SK-N-SH treated with all-trans-retinoic acid at 6 μM for 48 hours (cell line): Measurements from ENCODE around the gene VGF.

Experiments
- ATAC-seq: fragments of 200-7000 bp; cut with Tn5 transposase; 3 replicates; pipeline ENCODE4 v1.9.1; 2020; ENCODE audit warnings: mild to moderate bottlenecking, moderate library complexity
- ARNTL ChIP-seq: fragments of 450-650 bp; formaldehyde crosslinking; IDR thresholded peaks from 2 replicates; pipeline ENCODE4 v1.5.0; 2020; ENCODE audit warnings: low read depth, mild to moderate bottlenecking, moderate library complexity, borderline replicate concordance
- BACH2 ChIP-seq: fragments of 250-450 bp; sonication (Bioruptor Pico); IDR thresholded peaks from 2 replicates; pipeline ENCODE4 v1.9.0; 2021; ENCODE audit warnings: mild to moderate bottlenecking, borderline replicate concordance
- CREB5 ChIP-seq: fragments of 250-450 bp; sonication (Bioruptor Pico); IDR thresholded peaks from 2 replicates; pipeline ENCODE4 v1.5.1; 2020; ENCODE audit warnings: low read depth, mild to moderate bottlenecking, moderate library complexity
- CSDC2 ChIP-seq: fragments of 250-450 bp; sonication (Bioruptor Pico); IDR thresholded peaks from 2 replicates; pipeline ENCODE4 v1.5.0; 2020; ENCODE audit warnings: mild to moderate bottlenecking, moderate library complexity
- ESRRG ChIP-seq: fragments of 250-450 bp; sonication (Bioruptor Pico); IDR thresholded peaks from 2 replicates; pipeline ENCODE4 v1.6.1; 2021; ENCODE audit warnings: mild to moderate bottlenecking
- GLIS3 ChIP-seq: fragments of 250-450 bp; sonication (Bioruptor Pico); IDR thresholded peaks from 2 replicates; pipeline ENCODE4 v1.5.0; 2020; ENCODE audit warnings: mild to moderate bottlenecking, moderate library complexity
- ISL1 ChIP-seq: fragments of 250-450 bp; sonication (Bioruptor Pico); IDR thresholded peaks from 2 replicates; pipeline ENCODE4 v2.1.2; 2022; ENCODE audit warnings: mild to moderate bottlenecking, moderate library complexity
- OSR1 ChIP-seq: fragments of 250-450 bp; sonication (Bioruptor Pico); IDR thresholded peaks from 2 replicates; pipeline ENCODE4 v1.8.0; 2022; ENCODE audit warnings: moderate library complexity, mild to moderate bottlenecking, inconsistent platforms
- PPARA ChIP-seq: fragments of 250-450 bp; sonication (Bioruptor Pico); IDR thresholded peaks from 2 replicates; pipeline ENCODE4 v1.5.0; 2020; ENCODE audit warnings: mild to moderate bottlenecking, borderline replicate concordance
- RARB ChIP-seq: fragments of 250-450 bp; sonication (Bioruptor Pico); IDR thresholded peaks from 2 replicates; pipeline ENCODE4 v1.8.0; 2021; ENCODE audit warnings: mild to moderate bottlenecking, moderate library complexity
- SNAI2 ChIP-seq: fragments of 250-450 bp; sonication (Bioruptor Pico); IDR thresholded peaks from 2 replicates; pipeline ENCODE4 v1.5.0; 2020; ENCODE audit warnings: mild to moderate bottlenecking, moderate library complexity
- TCF4 ChIP-seq: fragments of 250-450 bp; sonication (Bioruptor Pico); IDR thresholded peaks from 2 replicates; pipeline ENCODE4 v1.8.0; 2021; ENCODE audit warnings: mild to moderate bottlenecking, moderate library complexity, borderline replicate concordance
- TOX ChIP-seq: fragments of 250-450 bp; sonication (Bioruptor Pico); IDR thresholded peaks from 2 replicates; pipeline ENCODE4 v1.8.0; 2021; ENCODE audit warnings: mild to moderate bottlenecking, moderate library complexity, borderline replicate concordance
- ZC3H10 ChIP-seq: fragments of 250-450 bp; sonication (Bioruptor Pico); IDR thresholded peaks from 2 replicates; pipeline ENCODE4 v1.5.1; 2021; ENCODE audit warnings: mild to moderate bottlenecking, moderate library complexity
- ZFP3 ChIP-seq: fragments of 250-450 bp; sonication (Bioruptor Pico); IDR thresholded peaks from 2 replicates; pipeline ENCODE4 v1.5.0; 2020; ENCODE audit warnings: mild to moderate bottlenecking, moderate library complexity
- ZFP30 ChIP-seq: fragments of 450-650 bp; formaldehyde crosslinking; IDR thresholded peaks from 2 replicates; pipeline ENCODE4 v1.5.0; 2022; ENCODE audit warnings: mild to moderate bottlenecking, moderate library complexity
- ZNF70 ChIP-seq: fragments of 450-650 bp; formaldehyde crosslinking; IDR thresholded peaks from 2 replicates; pipeline ENCODE4 v1.5.0; 2020; ENCODE audit warnings: mild to moderate bottlenecking, moderate library complexity
- ZNF8 ChIP-seq: fragments of 450-650 bp; formaldehyde crosslinking; IDR thresholded peaks from 2 replicates; pipeline ENCODE4 v1.5.0; 2020; ENCODE audit warnings: mild to moderate bottlenecking, moderate library complexity
- TF ChIP-seq, protein P1 (sequence below): fragments of 250-450 bp; sonication (Bioruptor Pico); IDR thresholded peaks from 2 replicates; pipeline ENCODE4 v1.5.1; 2021; ENCODE audit warnings: mild to moderate bottlenecking, moderate library complexity
- TF ChIP-seq, protein P2 (sequence below): fragments of 250-450 bp; sonication (Bioruptor Pico); IDR thresholded peaks from 2 replicates; pipeline ENCODE4 v1.8.0; 2021; ENCODE audit warnings: low read depth, mild to moderate bottlenecking, moderate library complexity, borderline replicate concordance
- TF ChIP-seq, protein P3 (sequence below): fragments of 250-450 bp; sonication (Bioruptor Pico); IDR thresholded peaks from 2 replicates; pipeline ENCODE4 v1.8.0; 2020; ENCODE audit warnings: mild to moderate bottlenecking, moderate library complexity, borderline replicate concordance

VGF gene

GRCh38 chr7:101151908-101152651 is 13.3 kb downstream of the VGF start (continued):
- TF ChIP-seq, protein P1, sequence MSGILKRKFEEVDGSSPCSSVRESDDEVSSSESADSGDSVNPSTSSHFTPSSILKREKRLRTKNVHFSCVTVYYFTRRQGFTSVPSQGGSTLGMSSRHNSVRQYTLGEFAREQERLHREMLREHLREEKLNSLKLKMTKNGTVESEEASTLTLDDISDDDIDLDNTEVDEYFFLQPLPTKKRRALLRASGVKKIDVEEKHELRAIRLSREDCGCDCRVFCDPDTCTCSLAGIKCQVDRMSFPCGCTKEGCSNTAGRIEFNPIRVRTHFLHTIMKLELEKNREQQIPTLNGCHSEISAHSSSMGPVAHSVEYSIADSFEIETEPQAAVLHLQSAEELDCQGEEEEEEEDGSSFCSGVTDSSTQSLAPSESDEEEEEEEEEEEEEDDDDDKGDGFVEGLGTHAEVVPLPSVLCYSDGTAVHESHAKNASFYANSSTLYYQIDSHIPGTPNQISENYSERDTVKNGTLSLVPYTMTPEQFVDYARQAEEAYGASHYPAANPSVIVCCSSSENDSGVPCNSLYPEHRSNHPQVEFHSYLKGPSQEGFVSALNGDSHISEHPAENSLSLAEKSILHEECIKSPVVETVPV (CRISPR knock-in tag), result no peak
- TF ChIP-seq, all 23 proteins: peak for 0

DNA sequence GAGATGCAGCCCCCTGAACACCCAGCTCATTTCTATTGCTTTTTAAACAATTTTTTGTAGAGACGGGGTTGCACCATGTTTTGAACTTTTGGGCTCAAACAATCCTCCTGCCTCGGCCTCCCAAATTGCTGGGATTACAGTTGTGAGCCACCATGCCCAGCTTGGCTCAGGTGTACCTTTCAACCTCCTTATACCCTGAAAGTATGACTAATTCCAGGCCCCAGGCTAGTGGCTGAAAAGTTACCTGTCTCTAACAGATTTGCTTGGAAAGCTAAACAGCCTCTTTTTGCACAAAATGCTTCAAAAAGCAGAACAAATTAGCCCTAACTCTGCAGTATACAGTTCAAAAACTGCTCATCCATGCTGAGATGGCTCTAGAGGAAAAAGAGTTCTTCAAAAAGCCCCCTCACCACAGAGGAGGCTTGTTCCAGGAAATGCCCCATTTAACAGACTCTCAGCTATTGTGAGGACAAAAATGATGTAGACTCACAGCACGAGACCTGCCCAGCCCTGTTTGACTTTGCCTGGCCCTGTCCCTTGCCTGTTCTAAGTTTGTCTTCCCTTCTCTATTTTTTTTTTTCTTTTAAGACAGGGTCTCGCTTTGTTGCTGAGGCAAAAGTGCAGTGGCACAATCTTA is 24.5 kb downstream of the VGF start:
- TF ChIP-seq TCF4 (CRISPR knock-in tag), result no peak
- TF ChIP-seq RARB (CRISPR knock-in tag), result no peak
- TF ChIP-seq ARNTL (CRISPR knock-in tag), result no peak
- TF ChIP-seq TOX (CRISPR knock-in tag), result no peak
- TF ChIP-seq SNAI2, result no peak
- TF ChIP-seq, all 23 proteins: peak for 0
- peak; percentile 5 for ATAC-seq

DNA sequence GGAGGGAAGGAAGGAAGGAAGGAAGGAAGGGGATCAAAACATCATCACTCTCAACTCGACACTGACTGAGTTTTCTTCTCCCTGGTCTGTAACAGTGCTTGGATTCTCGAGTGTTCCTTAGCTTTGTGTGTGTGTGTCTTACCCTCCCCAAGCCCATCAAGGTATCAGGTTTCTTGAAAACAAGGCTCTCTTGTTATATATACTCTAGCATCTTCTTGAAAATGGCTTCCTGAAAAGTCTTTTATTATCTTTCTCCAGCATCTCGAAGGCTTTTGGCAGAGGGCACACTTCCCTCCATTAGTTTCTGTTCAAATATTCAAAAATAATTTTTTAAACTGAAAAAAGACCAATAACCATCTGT is 25.1 kb downstream of the VGF start:
- TF ChIP-seq SNAI2 (no peak), ESRRG (CRISPR knock-in tag) (no peak), ZNF8 (CRISPR knock-in tag) (no peak), ARNTL (CRISPR knock-in tag) (no peak), CSDC2 (no peak), CREB5 (CRISPR knock-in tag) (no peak), GLIS3 (CRISPR knock-in tag) (no peak), BACH2 (CRISPR knock-in tag) (no peak), ISL1 (CRISPR knock-in tag) (no peak), ZC3H10 (CRISPR knock-in tag) (no peak), PPARA (CRISPR knock-in tag) (no peak), ZFP30 (no peak), ZNF70 (CRISPR knock-in tag) (no peak)
- TF ChIP-seq, protein P1 (CRISPR knock-in tag), result no peak
- TF ChIP-seq, protein P2, sequence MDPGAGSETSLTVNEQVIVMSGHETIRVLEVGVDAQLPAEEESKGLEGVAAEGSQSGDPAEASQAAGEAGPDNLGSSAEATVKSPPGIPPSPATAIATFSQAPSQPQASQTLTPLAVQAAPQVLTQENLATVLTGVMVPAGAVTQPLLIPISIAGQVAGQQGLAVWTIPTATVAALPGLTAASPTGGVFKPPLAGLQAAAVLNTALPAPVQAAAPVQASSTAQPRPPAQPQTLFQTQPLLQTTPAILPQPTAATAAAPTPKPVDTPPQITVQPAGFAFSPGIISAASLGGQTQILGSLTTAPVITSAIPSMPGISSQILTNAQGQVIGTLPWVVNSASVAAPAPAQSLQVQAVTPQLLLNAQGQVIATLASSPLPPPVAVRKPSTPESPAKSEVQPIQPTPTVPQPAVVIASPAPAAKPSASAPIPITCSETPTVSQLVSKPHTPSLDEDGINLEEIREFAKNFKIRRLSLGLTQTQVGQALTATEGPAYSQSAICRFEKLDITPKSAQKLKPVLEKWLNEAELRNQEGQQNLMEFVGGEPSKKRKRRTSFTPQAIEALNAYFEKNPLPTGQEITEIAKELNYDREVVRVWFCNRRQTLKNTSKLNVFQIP, result no peak
- TF ChIP-seq, protein P3, sequence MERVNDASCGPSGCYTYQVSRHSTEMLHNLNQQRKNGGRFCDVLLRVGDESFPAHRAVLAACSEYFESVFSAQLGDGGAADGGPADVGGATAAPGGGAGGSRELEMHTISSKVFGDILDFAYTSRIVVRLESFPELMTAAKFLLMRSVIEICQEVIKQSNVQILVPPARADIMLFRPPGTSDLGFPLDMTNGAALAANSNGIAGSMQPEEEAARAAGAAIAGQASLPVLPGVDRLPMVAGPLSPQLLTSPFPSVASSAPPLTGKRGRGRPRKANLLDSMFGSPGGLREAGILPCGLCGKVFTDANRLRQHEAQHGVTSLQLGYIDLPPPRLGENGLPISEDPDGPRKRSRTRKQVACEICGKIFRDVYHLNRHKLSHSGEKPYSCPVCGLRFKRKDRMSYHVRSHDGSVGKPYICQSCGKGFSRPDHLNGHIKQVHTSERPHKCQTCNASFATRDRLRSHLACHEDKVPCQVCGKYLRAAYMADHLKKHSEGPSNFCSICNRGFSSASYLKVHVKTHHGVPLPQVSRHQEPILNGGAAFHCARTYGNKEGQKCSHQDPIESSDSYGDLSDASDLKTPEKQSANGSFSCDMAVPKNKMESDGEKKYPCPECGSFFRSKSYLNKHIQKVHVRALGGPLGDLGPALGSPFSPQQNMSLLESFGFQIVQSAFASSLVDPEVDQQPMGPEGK, result no peak
- TF ChIP-seq, all 23 proteins: peak for 0
- peak; percentile 7 for ATAC-seq

DNA sequence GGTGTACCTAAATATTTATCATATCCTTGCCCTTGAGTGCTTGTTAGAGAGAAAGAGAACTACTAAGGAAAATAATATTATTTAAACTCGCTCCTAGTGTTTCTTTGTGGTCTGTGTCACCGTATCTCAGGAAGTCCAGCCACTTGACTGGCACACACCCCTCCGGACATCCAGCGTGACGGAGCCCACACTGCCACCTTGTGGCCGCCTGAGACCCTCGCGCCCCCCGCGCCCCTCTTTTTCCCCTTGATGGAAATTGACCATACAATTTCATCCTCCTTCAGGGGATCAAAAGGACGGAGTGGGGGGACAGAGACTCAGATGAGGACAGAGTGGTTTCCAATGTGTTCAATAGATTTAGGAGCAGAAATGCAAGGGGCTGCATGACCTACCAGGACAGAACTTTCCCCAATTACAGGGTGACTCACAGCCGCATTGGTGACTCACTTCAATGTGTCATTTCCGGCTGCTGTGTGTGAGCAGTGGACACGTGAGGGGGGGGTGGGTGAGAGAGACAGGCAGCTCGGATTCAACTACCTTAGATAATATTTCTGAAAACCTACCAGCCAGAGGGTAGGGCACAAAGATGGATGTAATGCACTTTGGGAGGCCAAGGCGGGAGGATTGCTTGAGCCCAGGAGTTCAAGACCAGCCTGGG is 27.0 kb downstream of the VGF start:
- peak; percentile 24 for ATAC-seq
- TF ChIP-seq ZFP3 (CRISPR knock-in tag) (peak; percentile 47; the same call in 1 of the 2 replicates), ZNF70 (CRISPR knock-in tag) (no peak), OSR1 (CRISPR knock-in tag) (no peak), CSDC2 (peak; percentile 75; the same call in 1 of the 2 replicates), TOX (CRISPR knock-in tag) (0 out of 2 replicates have a peak, but pooled peaks have one; percentile 29), SNAI2 (0 out of 2 replicates have a peak, but pooled peaks have one; percentile 25), CREB5 (CRISPR knock-in tag) (peak; percentile 67; the same call in 1 of the 2 replicates), ZNF8 (CRISPR knock-in tag) (peak; percentile 5; the same call in 1 of the 2 replicates)
- TF ChIP-seq, protein P3, result peak; percentile 39; the same call in 1 of the 2 replicates
